Measurements from ENCODE around the gene SULT1E1.

The SULT1E1 gene

DNA sequence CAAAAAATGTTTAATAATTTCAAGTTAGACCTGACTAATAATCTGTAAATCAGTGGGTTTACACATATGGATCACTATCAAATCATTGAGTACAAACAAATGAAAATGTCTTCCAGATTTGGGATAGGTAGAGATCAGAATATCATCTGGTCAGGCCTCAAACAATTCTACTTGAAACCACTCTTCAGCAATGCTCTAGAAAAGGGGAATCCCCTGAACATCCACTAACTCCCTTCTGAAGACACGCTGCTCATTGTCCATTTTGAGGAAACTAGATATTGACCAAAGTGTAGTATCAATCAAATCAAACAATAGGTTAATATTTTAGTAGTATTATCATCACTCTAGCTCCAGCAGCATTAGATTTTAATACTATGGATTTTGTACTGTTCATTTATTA is 46.3 kb downstream of the SULT1E1 start:
- DNase-seq: no peak
- CTCF ChIA-PET: interaction anchor here (1.2 kb wide), 1 partner anchor 9 kb away, joined by 3 read pairs; no protein-coding TSS in a partner anchor
- no CpG with 5 or more reads among the region's 1 CpG for WGBS (ENCODE audit: insufficient coverage)
- H3K9me3 ChIP-seq (ENCODE audit: control extremely low read depth in 1 of 5, control insufficient read depth in 4 of 5, insufficient read depth in 2 of 5, low read depth in 1 of 5, low read length in 4 of 5): no peaks in the 10 kb centered on the region
- H3K4me1 ChIP-seq (ENCODE audit: control extremely low read depth in 1 of 4, control insufficient read depth in 4 of 4, insufficient read depth in 4 of 4, low read length in 3 of 4): no peaks in the 10 kb centered on the region
- no peaks in the 10 kb centered on the region for H3K27me3 ChIP-seq (replicated peaks in 2 of 5; ENCODE audit: control insufficient read depth in 4 of 5, insufficient read depth in 5 of 5, low read length in 4 of 5)
- no peaks in the 10 kb centered on the region for H3K36me3 ChIP-seq (ENCODE audit: control insufficient read depth in 4 of 4, insufficient read depth in 4 of 4, low read length in 3 of 4)
- H3K27ac ChIP-seq (ENCODE audit: insufficient read depth in 1 of 2, low read depth in 1 of 2, low read length in 2 of 2, poor library complexity in 1 of 2, severe bottlenecking in 2 of 2): no peak overlapping the region
- H3K4me3 ChIP-seq (ENCODE audit: control insufficient read depth in 1 of 7, extremely low read depth in 1 of 7, insufficient read depth in 4 of 7, low read depth in 2 of 7, low read length in 6 of 7): no peak overlapping the region
- POLR2A ChIA-PET: no interaction called here

DNA sequence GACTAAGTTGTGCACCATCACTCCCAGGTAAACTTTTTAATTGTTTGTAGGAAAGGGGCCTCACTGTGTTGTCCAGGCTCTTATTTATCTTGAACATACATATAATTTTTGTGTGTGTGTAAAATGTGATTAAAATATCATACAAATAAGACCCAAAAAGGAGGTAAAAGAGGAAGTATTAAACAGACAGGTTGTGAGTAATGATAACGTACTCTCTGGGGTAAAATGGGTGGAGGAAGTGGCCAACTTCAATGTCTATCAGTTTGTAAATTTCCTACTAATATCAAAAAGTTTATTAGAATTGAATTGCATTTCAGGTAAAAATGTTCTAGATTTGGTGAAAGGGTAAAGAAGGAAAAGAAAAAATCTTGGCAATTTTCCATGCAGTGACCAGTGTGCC is 48.8 kb downstream of the SULT1E1 start:
- ChIA-PET CTCF (no interaction called here), POLR2A (no interaction called here)

DNA sequence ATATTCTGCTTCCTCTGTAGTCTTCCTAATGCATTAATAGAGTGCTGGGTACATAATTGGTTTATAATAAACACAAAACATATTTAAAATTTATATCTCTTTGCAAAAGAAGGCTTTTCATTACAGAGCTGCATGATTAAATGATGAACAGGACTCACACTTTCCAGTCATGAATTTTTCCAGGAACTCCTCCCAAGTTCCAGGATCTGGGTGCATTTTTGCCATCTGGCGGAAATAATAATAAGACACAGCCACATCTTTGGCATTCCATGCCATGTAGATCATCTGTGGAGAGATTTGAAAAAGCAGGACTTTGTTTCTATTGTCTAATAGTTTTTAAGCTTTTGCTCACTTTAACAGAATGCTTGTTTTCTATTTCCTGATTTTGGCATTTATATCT is 59.3 kb downstream of the SULT1E1 start:
- H3K4me1 ChIP-seq (ENCODE audit: control extremely low read depth in 1 of 4, control insufficient read depth in 4 of 4, insufficient read depth in 4 of 4, low read length in 3 of 4): no peaks in the 10 kb centered on the region
- no peaks in the 10 kb centered on the region for H3K27me3 ChIP-seq (replicated peaks in 2 of 5; ENCODE audit: control insufficient read depth in 4 of 5, insufficient read depth in 5 of 5, low read length in 4 of 5)
- no peaks in the 10 kb centered on the region for H3K36me3 ChIP-seq (ENCODE audit: control insufficient read depth in 4 of 4, insufficient read depth in 4 of 4, low read length in 3 of 4)
- POLR2A ChIA-PET: no interaction called here
- no peak overlapping the region for H3K4me3 ChIP-seq (ENCODE audit: control insufficient read depth in 1 of 7, extremely low read depth in 1 of 7, insufficient read depth in 4 of 7, low read depth in 2 of 7, low read length in 6 of 7)
- no peak for DNase-seq
- peaks cover 0 to 6% (median 2%) of the 10 kb centered on the region in 5 experiments for H3K9me3 ChIP-seq (ENCODE audit: control extremely low read depth in 1 of 5, control insufficient read depth in 4 of 5, insufficient read depth in 2 of 5, low read depth in 1 of 5, low read length in 4 of 5)
- no CpG with 5 or more reads among the region's 1 CpG for WGBS (ENCODE audit: insufficient coverage)
- H3K27ac ChIP-seq (ENCODE audit: insufficient read depth in 1 of 2, low read depth in 1 of 2, low read length in 2 of 2, poor library complexity in 1 of 2, severe bottlenecking in 2 of 2): no peak overlapping the region
- CTCF ChIA-PET: no interaction called here

More for the DNA sequence above, 48.8 kb downstream of the SULT1E1 start:
- Histone ChIP-seq H3K36me3 (ENCODE audit: control insufficient read depth in 4 of 4, insufficient read depth in 4 of 4, low read length in 3 of 4) (no peaks in the 10 kb centered on the region), H3K4me1 (ENCODE audit: control extremely low read depth in 1 of 4, control insufficient read depth in 4 of 4, insufficient read depth in 4 of 4, low read length in 3 of 4) (no peaks in the 10 kb centered on the region), H3K27ac (ENCODE audit: insufficient read depth in 1 of 2, low read depth in 1 of 2, low read length in 2 of 2, poor library complexity in 1 of 2, severe bottlenecking in 2 of 2) (no peak overlapping the region), H3K27me3 (replicated peaks in 2 of 5; ENCODE audit: control insufficient read depth in 4 of 5, insufficient read depth in 5 of 5, low read length in 4 of 5) (no peaks in the 10 kb centered on the region), H3K9me3 (ENCODE audit: control extremely low read depth in 1 of 5, control insufficient read depth in 4 of 5, insufficient read depth in 2 of 5, low read depth in 1 of 5, low read length in 4 of 5) (peaks cover 0 to 2% (median 0%) of the 10 kb centered on the region in 5 experiments), H3K4me3 (ENCODE audit: control insufficient read depth in 1 of 7, extremely low read depth in 1 of 7, insufficient read depth in 4 of 7, low read depth in 2 of 7, low read length in 6 of 7) (no peak overlapping the region)
- no CpG with 5 or more reads among the region's 1 CpG for WGBS (ENCODE audit: insufficient coverage)
- DNase-seq: peak in 2 of 3 donors; percentile 47 to 66

DNA sequence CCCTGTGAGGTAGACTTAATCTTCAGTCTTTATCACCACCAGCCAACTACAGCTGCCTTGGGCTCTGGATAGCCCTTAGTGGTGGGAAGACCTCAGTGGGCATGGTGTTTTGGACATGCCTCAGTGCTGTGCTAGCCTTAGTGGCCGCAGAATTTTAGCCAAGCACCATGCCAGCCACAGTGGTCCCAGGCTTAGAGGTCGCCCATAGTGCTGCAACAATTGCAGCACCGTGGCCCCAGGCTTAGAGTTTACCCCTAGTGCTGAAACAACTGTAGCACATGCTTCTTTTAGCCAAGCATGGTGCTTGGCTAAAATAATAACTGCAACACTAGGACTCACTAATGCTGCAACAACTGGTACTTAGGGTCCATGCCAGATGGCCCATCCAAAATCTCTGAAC is 60.6 kb downstream of the SULT1E1 start:
- Histone ChIP-seq H3K4me3 (ENCODE audit: control insufficient read depth in 1 of 7, extremely low read depth in 1 of 7, insufficient read depth in 4 of 7, low read depth in 2 of 7, low read length in 6 of 7) (no peak overlapping the region), H3K4me1 (ENCODE audit: control extremely low read depth in 1 of 4, control insufficient read depth in 4 of 4, insufficient read depth in 4 of 4, low read length in 3 of 4) (no peaks in the 10 kb centered on the region), H3K27me3 (replicated peaks in 2 of 5; ENCODE audit: control insufficient read depth in 4 of 5, insufficient read depth in 5 of 5, low read length in 4 of 5) (no peaks in the 10 kb centered on the region), H3K9me3 (ENCODE audit: control extremely low read depth in 1 of 5, control insufficient read depth in 4 of 5, insufficient read depth in 2 of 5, low read depth in 1 of 5, low read length in 4 of 5) (peaks cover 0 to 6% (median 2%) of the 10 kb centered on the region in 5 experiments), H3K27ac (ENCODE audit: insufficient read depth in 1 of 2, low read depth in 1 of 2, low read length in 2 of 2, poor library complexity in 1 of 2, severe bottlenecking in 2 of 2) (no peak overlapping the region), H3K36me3 (ENCODE audit: control insufficient read depth in 4 of 4, insufficient read depth in 4 of 4, low read length in 3 of 4) (no peaks in the 10 kb centered on the region)
- no peak for DNase-seq
- CTCF ChIA-PET: no interaction called here
- 97% methylated on average over 3 of the region's 3 CpGs for WGBS (ENCODE audit: insufficient coverage)
- POLR2A ChIA-PET: no interaction called here

DNA sequence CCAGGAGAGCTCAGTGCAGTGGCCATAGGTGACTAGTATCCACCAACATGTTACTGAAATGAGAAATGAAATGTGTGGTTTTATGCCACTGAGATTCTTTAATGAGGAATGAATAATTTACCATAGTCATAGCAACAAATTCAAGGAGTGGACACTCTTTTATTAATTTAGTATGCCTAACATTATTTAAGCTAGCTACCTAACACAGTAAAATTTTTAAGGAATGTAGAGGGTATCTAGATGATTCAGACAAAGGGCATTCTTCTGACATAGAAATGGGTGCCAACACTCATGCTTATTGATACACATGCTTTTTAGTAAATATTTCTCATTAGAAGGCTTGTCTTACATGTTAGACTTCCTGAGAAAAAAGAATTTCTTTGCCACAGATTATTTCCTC is 66.2 kb downstream of the SULT1E1 start:
- H3K27me3 ChIP-seq (replicated peaks in 2 of 5; ENCODE audit: control insufficient read depth in 4 of 5, insufficient read depth in 5 of 5, low read length in 4 of 5): no peaks in the 10 kb centered on the region
- ChIA-PET POLR2A (no interaction called here), CTCF (no interaction called here)
- H3K9me3 ChIP-seq (ENCODE audit: control extremely low read depth in 1 of 5, control insufficient read depth in 4 of 5, insufficient read depth in 2 of 5, low read depth in 1 of 5, low read length in 4 of 5): peaks cover 0 to 2% (median 0%) of the 10 kb centered on the region in 5 experiments
- H3K4me1 ChIP-seq (ENCODE audit: control extremely low read depth in 1 of 4, control insufficient read depth in 4 of 4, insufficient read depth in 4 of 4, low read length in 3 of 4): no peaks in the 10 kb centered on the region
- no peaks in the 10 kb centered on the region for H3K36me3 ChIP-seq (ENCODE audit: control insufficient read depth in 4 of 4, insufficient read depth in 4 of 4, low read length in 3 of 4)
- H3K4me3 ChIP-seq (ENCODE audit: control insufficient read depth in 1 of 7, extremely low read depth in 1 of 7, insufficient read depth in 4 of 7, low read depth in 2 of 7, low read length in 6 of 7): no peak overlapping the region
- no peak for DNase-seq
- no peak overlapping the region for H3K27ac ChIP-seq (ENCODE audit: insufficient read depth in 1 of 2, low read depth in 1 of 2, low read length in 2 of 2, poor library complexity in 1 of 2, severe bottlenecking in 2 of 2)
